ENCODE results near the gene PEF1. TPM values are rescaled to one million over a fixed set of nuclear protein-coding genes. Genes with fewer than 3 reads are reported as not detected.

PEF1 gene
- total RNA-seq, 4 donors from 2014 or later: 180 to 355 (median 312) TPM

DNA sequence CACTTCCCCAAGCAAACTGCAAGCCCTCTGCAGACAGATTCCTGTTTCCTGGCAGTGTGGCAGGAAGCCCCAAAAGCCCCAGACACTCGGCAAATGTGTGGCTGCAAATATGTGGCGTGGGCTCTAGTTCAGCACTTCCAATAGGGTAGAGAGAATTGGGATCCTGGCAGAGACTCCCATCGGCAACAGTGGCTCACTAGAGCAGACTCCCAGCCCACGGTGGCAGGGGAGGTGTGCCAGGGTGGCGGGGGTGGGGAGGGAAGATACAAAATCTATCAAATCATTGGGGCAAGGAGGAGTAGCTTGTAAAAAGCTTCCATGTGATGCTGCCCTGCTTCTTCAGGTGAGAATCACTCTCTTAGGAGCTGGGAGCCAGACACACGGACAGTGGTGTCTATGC lies 33.3 kb upstream of the PEF1 start:
- no peaks in the 10 kb centered on the region for H3K4me1 ChIP-seq
- no peaks in the 10 kb centered on the region for H3K36me3 ChIP-seq
- H3K27ac ChIP-seq: no peak overlapping the region
- no peak for TF ChIP-seq POLR2A (IDR thresholded peaks at IDR 0.05)
- TF ChIP-seq, protein P1, sequence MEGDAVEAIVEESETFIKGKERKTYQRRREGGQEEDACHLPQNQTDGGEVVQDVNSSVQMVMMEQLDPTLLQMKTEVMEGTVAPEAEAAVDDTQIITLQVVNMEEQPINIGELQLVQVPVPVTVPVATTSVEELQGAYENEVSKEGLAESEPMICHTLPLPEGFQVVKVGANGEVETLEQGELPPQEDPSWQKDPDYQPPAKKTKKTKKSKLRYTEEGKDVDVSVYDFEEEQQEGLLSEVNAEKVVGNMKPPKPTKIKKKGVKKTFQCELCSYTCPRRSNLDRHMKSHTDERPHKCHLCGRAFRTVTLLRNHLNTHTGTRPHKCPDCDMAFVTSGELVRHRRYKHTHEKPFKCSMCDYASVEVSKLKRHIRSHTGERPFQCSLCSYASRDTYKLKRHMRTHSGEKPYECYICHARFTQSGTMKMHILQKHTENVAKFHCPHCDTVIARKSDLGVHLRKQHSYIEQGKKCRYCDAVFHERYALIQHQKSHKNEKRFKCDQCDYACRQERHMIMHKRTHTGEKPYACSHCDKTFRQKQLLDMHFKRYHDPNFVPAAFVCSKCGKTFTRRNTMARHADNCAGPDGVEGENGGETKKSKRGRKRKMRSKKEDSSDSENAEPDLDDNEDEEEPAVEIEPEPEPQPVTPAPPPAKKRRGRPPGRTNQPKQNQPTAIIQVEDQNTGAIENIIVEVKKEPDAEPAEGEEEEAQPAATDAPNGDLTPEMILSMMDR (IDR thresholded peaks at IDR 0.05): no peak
- no peaks in the 10 kb centered on the region for H3K9me3 ChIP-seq
- no peak overlapping the region for H3K4me3 ChIP-seq (replicated peaks in 1 of 3)
- 77 to 83% methylated on average over 6 of the region's 6 CpGs for WGBS, 2 donors
- H3K27me3 ChIP-seq: no peaks in the 10 kb centered on the region
- DNase-seq: no peak
- intact Hi-C loops (cut with DNase I): no loop called here

DNA sequence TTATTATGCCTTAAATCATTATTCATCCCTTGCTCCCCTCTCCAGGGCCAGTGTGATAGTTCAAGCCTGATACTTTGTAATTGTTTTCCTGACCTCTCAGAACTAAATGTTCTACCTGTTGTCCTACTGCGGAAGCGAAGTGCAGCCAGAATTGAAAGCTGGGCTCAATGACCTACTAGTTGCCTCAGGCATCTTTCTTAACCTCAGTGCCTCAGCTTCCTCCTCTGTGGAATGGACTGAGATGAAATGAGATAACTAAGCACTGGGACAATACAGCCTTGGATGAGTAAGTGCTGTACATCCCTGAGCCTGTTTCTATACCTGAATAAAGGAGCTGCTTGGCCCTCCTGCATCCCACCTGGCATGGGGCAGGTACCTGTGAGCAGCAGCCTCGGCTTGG lies 32.7 kb upstream of the PEF1 start:
- TF ChIP-seq, protein P1 (IDR thresholded peaks at IDR 0.05): no peak
- no peak for TF ChIP-seq POLR2A (IDR thresholded peaks at IDR 0.05)
- no peak overlapping the region for H3K4me3 ChIP-seq (replicated peaks in 1 of 3)
- 59 to 64% methylated on average over 3 of the region's 3 CpGs for WGBS, 2 donors
- no peaks in the 10 kb centered on the region for H3K36me3 ChIP-seq
- no peak for DNase-seq
- intact Hi-C loops (cut with DNase I): no loop called here
- no peaks in the 10 kb centered on the region for H3K4me1 ChIP-seq
- H3K27ac ChIP-seq: no peak overlapping the region
- H3K27me3 ChIP-seq: no peaks in the 10 kb centered on the region
- no peaks in the 10 kb centered on the region for H3K9me3 ChIP-seq

DNA sequence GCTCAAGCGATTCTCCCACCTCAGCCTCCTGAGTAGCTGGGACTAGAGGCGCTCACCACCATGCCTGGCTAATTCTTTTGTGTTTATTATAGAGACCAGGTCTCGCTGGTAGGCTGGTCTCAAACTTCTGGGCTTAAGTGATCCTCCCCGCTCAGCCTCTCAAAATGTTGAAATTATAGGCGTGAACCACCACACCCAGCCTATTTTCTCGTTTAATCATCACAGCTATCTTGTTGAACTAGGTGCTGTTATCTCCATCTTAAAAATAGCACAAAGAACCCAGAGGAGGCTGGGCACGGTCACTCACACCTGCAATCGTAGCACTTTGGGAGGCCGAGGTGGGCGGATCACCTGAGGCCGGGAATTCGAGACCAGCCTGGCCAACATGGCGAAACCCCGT lies 31.1 kb upstream of the PEF1 start:
- Histone ChIP-seq H3K36me3 (no peaks in the 10 kb centered on the region), H3K4me1 (peaks cover 1 to 8% of the 10 kb centered on the region in 2 donors), H3K4me3 (replicated peaks in 1 of 3) (no peak overlapping the region), H3K27me3 (no peaks in the 10 kb centered on the region), H3K27ac (no peak overlapping the region), H3K9me3 (no peaks in the 10 kb centered on the region)
- intact Hi-C loops (cut with DNase I): no loop called here
- TF ChIP-seq, protein P1 (IDR thresholded peaks at IDR 0.05): no peak
- no peak for TF ChIP-seq POLR2A (IDR thresholded peaks at IDR 0.05)
- no peak for DNase-seq
- WGBS, 2 donors: 94 to 96% methylated on average over 14 of the region's 14 CpGs

DNA sequence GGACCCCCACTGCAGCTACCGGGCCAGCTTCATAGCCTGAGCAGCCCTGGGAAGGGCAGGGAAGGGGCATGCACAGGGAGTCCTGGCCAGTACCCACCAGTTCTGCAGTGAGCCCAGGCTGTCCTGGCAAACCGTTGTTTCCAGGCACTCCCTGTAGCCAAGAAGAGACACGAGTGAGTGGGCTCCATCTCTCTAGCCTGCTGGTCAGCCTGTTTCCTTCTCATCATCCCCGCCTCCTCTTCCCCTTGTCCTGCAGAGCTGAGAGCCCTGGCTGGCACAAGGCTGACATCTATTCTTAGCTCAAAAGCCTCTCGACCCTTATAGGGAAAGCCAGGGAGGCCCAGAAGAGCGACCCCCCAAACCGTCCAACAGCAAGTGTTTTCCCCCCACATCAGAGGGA lies 30.5 kb upstream of the PEF1 start:
- intact Hi-C loops (cut with DNase I): no loop called here
- H3K4me1 ChIP-seq: peaks cover 7 to 14% of the 10 kb centered on the region in 2 donors
- no peak for DNase-seq
- no peaks in the 10 kb centered on the region for H3K9me3 ChIP-seq
- WGBS, 2 donors: 49 to 68% methylated on average over 7 of the region's 7 CpGs
- no peaks in the 10 kb centered on the region for H3K36me3 ChIP-seq
- no peak overlapping the region for H3K27ac ChIP-seq
- no peak for TF ChIP-seq POLR2A (IDR thresholded peaks at IDR 0.05)
- TF ChIP-seq, protein P1 (IDR thresholded peaks at IDR 0.05): no peak
- H3K27me3 ChIP-seq: no peaks in the 10 kb centered on the region
- no peak overlapping the region for H3K4me3 ChIP-seq (replicated peaks in 1 of 3)

DNA sequence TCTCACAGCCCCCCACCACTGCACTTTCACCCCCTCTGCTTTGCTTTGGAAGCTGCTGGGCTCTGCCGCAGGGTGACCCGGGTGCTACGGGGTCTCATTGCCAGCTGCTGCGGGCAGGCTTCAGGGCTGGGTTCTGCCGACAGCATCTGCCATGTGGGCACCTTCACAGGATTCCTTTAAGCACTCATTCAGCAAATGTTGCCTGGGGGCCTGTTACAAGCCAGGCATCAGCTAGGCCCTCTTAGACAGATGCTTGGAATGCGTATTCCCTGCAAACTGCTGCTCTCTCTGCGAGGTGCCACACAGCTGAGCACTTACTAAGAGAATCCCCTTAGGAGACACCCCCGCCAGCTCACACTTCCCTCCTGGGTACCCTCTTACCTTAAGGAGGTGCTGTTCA lies 29.9 kb upstream of the PEF1 start:
- H3K27me3 ChIP-seq: no peaks in the 10 kb centered on the region
- H3K27ac ChIP-seq: no peak overlapping the region
- DNase-seq: no peak
- H3K36me3 ChIP-seq: no peaks in the 10 kb centered on the region
- H3K9me3 ChIP-seq: no peaks in the 10 kb centered on the region
- 84 to 85% methylated on average over 8 of the region's 8 CpGs for WGBS, 2 donors
- H3K4me3 ChIP-seq (replicated peaks in 1 of 3): no peak overlapping the region
- intact Hi-C loops (cut with DNase I): no loop called here
- H3K4me1 ChIP-seq: peaks cover 13 to 19% of the 10 kb centered on the region in 2 donors
- TF ChIP-seq, protein P1 (IDR thresholded peaks at IDR 0.05): no peak
- TF ChIP-seq POLR2A (IDR thresholded peaks at IDR 0.05): no peak

Data from thyroid gland (tissue), 4 donors.